Femur (tissue), 1 donor: ENCODE data around the gene BLVRB.
"Not testable (repeated sequence)": the region's sequence is repeated elsewhere in the genome, so short reads cannot be mapped to it uniquely, and the experiment has no call there.

Experiments
- DNase-seq: peaks from one replicate; pipeline ENCODE4 v3.0.0-alpha.2; 2017

BLVRB gene

DNA sequence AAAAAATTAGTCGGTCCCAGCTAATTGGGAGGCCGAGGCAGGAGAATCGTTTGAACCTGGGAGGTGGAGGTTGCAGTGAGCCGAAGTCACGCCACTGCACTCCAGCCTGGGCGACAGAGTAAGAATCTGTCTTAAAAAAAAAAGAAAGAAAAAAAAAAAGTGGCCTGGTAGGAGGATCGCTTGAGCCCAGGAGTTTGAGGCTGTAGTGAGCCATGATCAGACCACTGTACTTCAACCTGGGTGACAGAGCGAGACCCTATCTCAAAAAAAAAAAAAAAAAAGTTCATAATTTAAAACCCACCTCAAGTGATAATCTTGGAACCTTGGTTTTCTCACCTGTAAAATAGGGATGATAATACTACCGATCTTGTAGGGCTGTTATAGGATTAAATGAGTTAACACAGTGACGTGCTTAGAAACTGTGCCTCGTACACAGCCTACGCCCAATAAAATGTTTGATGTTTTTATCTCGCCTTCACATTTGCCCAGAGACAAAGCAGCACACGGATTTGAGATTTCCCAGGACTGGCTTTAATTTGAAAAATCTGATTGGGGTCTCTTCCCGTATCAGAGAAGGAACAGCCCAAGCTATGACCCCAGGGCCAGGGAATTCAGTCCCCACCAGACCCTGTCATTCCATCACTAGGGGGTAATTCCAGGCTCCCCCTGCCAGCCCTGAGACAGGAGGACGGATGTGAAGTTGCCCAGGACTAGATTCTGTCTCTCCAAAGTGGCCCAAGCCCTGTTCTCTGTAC is 43.4 kb downstream of the BLVRB start:
- no peak for DNase-seq

DNA sequence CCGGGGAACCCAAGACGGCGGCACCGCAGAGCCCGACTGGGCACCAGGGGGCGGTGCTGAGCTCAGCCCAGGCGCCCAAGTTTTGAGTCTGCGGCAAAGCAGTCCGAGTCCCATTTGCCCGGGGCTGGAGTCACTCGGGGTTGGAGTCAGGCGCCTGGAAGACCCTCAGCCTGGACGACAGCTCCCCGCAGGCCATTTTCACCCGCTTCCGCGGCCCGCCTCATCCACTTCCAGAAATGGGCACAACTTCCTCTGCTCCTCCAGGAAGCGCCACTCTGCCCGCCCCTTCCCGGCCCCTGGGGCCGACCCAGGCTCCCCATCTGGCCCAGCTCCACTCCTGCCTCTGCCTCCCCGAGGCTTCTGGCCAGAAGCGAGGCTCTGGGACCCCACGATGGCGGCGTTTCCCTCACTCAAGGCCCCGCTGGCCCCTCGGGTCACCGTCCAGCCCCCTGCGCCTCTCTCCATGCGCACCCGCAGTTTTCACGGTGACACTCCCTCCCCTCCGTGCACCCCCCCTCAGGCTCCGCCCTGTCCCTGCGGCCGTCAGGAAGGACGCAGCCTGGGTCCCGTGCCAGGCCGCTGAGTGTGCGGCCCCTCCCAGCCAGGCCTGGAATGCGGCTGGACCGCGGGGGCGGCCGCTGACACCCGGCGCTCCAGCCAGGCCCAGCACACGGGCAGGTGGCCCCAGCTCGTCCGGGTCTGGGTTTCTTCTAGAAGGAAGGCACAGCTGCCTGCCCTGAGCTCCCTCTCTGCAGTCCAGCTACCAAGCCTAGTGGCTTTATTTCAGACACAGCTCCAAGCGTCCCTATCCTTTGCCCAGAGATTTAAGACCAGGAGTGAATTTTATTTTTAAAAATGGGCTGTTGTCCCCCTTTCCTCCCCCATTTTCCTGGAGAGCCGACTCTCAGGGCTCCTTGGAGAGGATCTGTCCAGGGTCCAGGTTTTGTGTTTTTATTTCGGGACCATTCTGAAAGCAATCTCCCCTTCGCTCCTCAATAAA is 44.5 kb downstream of the BLVRB start:
- DNase-seq = peak; percentile 96

GRCh38 chr19:40420451-40420765 is 45.1 kb downstream of the BLVRB start:
- DNase-seq = no peak

DNA sequence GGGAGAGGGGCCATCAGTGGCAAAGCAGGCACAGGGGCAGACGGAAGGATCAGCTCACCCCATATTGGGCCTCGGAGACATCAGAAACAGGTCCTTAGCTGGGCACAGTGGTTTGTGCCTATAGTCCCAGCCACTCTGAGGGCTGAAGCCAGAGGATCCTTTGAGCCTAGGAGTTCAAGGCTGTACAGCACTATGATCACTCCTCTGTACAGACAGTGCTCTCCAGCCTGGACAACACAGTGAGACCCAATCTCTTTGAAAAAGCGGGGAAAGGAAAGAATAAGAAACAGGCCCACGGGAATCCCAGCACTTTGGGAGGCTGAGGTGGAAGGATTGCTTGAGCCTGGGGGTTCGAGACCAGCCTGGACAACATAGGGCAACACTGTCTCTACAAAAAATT is 45.8 kb downstream of the BLVRB start:
- no peak for DNase-seq

GRCh38 chr19:40419066-40419612 is 46.4 kb downstream of the BLVRB start:
- DNase-seq = no peak

DNA sequence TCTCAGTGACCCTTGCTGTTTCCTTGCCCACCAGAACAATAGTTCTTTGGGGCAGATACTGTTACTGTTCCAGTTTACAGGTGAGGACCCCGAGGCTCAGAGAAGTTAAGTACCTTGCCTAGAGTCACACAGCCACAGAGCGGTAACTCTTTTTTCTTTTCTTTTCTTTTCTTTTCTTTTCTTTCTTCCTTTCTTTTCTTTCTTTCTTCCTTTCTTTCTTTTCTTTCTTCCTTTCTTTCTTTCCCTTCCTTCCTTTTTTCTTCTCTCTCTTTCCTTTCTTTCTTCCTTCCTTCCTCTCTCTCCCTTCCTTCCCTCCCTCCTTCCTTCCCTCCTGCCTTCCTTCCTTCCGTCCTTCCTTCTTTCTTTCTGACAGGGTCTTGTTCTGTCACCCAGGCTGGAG is 47.5 kb downstream of the BLVRB start:
- no peak for DNase-seq

GRCh38 chr19:40417643-40417981 is 47.9 kb downstream of the BLVRB start:
- DNase-seq = no peak

DNA sequence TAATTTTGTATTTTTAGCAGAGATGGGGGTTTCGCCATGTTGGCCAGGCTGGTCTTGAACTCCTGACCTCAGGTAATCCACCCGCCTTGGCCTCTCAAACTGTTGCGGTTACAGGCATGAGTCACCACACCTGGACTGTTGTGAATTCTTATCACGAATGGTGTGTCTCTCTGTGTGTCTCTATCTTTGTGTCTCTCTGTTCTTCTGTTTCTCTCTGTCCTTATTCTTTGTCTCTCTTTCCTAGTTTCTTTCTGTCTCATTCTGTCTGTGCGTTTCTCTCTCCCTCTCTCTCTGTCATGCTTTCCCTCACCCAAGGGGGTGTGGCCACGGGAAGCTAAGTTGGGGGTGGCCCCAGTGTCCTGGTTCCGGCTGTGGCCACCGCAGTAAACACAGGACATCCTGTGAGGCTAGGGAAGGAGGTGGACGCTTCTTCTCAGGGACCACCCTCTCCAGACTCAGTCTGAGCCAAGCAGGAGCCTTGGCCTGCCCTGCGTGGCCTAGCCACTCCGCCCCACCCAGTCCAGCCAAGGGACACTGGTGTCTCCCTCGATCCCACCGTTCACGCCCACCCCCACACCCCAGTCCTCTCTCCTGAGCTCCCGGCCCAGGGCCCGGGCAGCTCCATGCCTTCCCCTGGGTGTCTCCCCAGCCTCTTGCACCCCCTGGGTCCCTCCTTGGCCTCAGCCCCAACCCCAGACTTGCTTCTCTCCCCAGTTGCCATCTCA is 48.5 kb downstream of the BLVRB start:
- peak; percentile 80 for DNase-seq

- no peak for DNase-seq
Observed at GRCh38 chr19:40415768-40416167, 49.8 kb downstream of the BLVRB start.

GRCh38 chr19:40414542-40415535 is 50.7 kb downstream of the BLVRB start:
- peak; percentile 52 for DNase-seq

- peak; percentile 73 for DNase-seq
Observed at GRCh38 chr19:40413291-40413845, 52.2 kb downstream of the BLVRB start, which contains the start of gene PRX. PRX (minus strand) TSS chr19:40413378; CDS start chr19:40407932, 5,446 bp downstream.

DNA sequence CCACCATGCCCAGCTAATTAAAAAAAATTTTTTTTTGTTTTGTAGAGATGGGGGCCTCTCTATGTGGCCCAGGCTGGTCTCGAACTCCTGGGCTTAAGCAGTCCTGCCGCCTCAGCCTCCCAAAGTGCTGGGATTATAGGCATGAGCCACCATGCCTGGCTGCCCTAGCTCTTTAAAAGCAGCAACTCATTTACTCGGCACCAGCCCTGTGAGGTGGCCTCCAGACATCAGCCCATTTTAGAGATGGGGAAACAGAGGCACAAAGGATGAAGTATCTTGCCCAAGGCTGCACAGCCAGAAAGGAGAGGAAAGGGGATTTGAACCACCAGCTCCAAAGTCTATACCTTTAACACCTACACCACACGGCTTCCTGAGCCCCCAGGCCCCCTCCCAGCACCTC is 52.7 kb downstream of the BLVRB start:
- DNase-seq = no peak

DNA sequence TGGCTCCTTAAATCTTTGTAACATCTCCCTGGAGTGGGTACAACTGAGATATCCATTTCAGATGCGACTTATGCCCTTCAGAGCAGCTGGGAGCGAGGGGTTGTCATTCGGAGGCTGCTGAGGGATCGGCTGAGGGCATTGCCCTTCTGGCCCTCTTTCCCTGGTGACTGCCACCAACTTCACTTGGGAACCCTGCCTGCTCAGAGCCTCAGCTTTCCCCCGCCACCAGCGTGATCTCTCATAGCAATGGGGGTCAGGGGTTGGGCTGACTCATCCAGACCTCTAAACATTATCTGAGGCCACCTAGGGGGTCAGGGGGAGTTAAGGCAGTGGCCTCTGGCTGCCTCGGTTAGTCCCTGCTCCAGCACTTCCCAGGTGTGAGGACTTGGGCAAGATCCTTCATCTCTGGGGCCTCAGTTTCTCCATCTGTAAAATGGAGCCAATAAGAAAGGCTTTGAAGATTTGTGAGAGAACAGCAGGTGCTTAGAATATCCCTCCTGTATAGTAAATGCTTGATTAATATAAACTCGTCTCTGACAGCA is 53.5 kb downstream of the BLVRB start:
- no peak for DNase-seq

- peak; percentile 68 for DNase-seq
Observed at GRCh38 chr19:40411125-40411842, 54.3 kb downstream of the BLVRB start.

- no peak for DNase-seq
Observed at GRCh38 chr19:40410030-40410389, 55.5 kb downstream of the BLVRB start.

GRCh38 chr19:40408598-40408925 is 57.0 kb downstream of the BLVRB start:
- DNase-seq = not testable (repeated sequence)

GRCh38 chr19:40407714-40408597 is 57.6 kb downstream of the BLVRB start:
- DNase-seq = no peak

DNA sequence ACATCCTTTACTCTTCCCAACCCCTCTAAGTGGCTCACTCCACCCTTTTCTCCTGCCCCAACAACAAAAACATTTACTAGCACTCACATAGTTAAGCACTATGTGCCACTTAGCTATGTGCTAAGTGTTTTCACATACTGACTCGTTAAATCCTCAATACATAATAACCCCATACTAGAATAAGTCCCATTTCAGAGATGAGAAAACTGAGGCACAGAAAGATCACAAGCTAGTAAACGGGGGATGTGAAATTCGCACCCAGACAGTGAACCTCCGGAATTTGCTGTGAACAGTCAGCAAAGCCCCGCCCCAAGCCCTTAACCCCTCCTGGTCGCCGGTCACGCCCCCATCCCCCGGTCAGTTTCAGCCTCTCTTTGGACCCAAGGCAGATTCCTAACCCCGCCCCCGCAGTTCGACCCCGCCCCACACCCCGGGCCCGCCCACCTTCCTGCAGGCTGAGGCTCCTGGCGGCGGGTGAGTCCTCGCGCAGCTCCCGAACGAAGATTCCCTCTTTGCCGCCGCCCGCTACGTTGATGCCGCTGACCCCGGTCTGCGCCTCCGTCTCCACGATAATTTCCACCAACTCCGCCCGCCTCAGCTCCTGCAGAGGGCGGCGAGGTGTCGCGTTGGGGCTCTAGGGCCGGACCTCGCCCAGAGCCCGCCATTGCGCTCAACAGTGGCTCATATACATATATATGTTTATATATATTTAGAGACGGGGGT is 62.1 kb downstream of the BLVRB start:
- peak; percentile 96 for DNase-seq

DNA sequence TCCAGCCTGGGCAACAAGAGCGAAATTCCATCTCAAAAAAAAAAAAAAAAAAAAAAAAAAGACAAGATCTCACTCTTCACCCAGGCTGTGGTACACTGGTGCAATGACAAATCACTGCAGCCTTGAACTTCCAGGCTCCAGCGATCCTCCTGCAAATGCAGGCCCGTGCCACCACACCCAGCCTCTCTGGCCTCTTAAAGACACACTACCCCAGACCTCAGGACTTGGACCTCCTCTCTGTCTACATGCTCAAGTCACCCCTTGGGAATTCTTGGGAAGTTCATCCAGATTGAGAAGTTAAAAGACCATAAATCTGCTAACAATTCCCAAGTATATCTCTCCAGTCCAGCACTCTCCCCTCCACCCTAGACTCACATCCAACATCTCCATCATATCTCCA is 65.0 kb downstream of the BLVRB start:
- DNase-seq = no peak
